A549 treated with GW870086 at 1 μM for 4 hours (cell line): ENCODE data around the gene DNAH10. TPM values are rescaled to one million over a fixed set of nuclear protein-coding genes. Genes with fewer than 3 reads are reported as not detected.

Source experiments
- total RNA-seq: library from RNA; stranded (reverse); fragments of 200-300 nt; extraction: Qiagen RNA extraction; gene quantifications from 5 replicates; pipeline ENCODE4 v1.2.3, GENCODE V29; 2022; ENCODE audit warnings: low read depth

DNAH10 gene
- total RNA-seq: 0.15 to 0.40 TPM (median 0.29 TPM) in 5 replicates

GRCh38 chr12:123761841-123762714 lies at the start of gene DNAH10:
Gene DNAH10 (plus strand): TSS chr12:123762301. CDS start chr12:123762337, 36 bp downstream.

GRCh38 chr12:123972457-123973401 lies 210.6 kb downstream of the DNAH10 start, which contains the start of the genes CCDC92 and ZNF664:
Gene CCDC92 (minus strand): TSS chr12:123972831. CDS start chr12:123944305, 28,526 bp downstream.
Gene ZNF664 (plus strand): TSS chr12:123973215. CDS start chr12:124012145, 38,930 bp downstream.

Other genes with a start within 250 kb of the DNAH10 start
- 9.9 to 14.1 TPM (median 12.8 TPM) in 5 replicates for gene RILPL1, start 228.6 kb upstream of the DNAH10 start, total RNA-seq
- 165 to 213 TPM (median 191 TPM) in 5 replicates for gene TMED2, start 177.7 kb upstream of the DNAH10 start, total RNA-seq
- 28.8 to 31.3 TPM (median 30.9 TPM) in 5 replicates for gene DDX55, start 160.2 kb upstream of the DNAH10 start, total RNA-seq
- 32.4 to 36.9 TPM (median 33.1 TPM) in 5 replicates for gene EIF2B1, start 128.6 kb upstream of the DNAH10 start, total RNA-seq
- 22.2 to 47.0 TPM (median 28.8 TPM) in 5 replicates for gene GTF2H3, start 128.5 kb upstream of the DNAH10 start, total RNA-seq
- gene TCTN2, start 91.2 kb upstream of the DNAH10 start, total RNA-seq: 12.7 to 13.6 TPM (median 13.1 TPM) in 5 replicates
- 17.1 to 25.5 TPM (median 21.9 TPM) in 5 replicates for gene ATP6V0A2, start 49.9 kb upstream of the DNAH10 start, total RNA-seq
- gene CCDC92, start 210.5 kb downstream of the DNAH10 start, total RNA-seq: 18.1 to 25.9 TPM (median 23.7 TPM) in 5 replicates
- gene ZNF664, start 210.9 kb downstream of the DNAH10 start, total RNA-seq: 47.2 to 67.3 TPM (median 58.9 TPM) in 5 replicates